Ishikawa (cell line): ENCODE results near the gene TTC3.

Experiments used
- CREB1 ChIP-seq: IDR thresholded peaks from 2 replicates; pipeline ENCODE4 v1.6.1; 2012; ENCODE audit warnings: low read depth
- EP300 ChIP-seq: IDR thresholded peaks from 2 replicates; pipeline ENCODE4 v1.6.1; 2012; ENCODE audit warnings: borderline replicate concordance
- FOXM1 ChIP-seq: IDR thresholded peaks from 2 replicates; pipeline ENCODE4 v1.6.1; 2012; ENCODE audit warnings: low read depth, borderline replicate concordance
- MAX ChIP-seq: IDR thresholded peaks from 2 replicates; pipeline ENCODE4 v1.6.1; 2012
- RAD21 ChIP-seq: IDR thresholded peaks from 2 replicates; pipeline ENCODE4 v1.6.1; 2012; ENCODE audit warnings: low read depth
- TAF1 ChIP-seq: IDR thresholded peaks from 2 replicates; pipeline ENCODE4 v1.6.1; 2012; ENCODE audit warnings: low read depth, mild to moderate bottlenecking
- TEAD4 ChIP-seq: IDR thresholded peaks from 2 replicates; pipeline ENCODE4 v1.6.1; 2012
- USF1 ChIP-seq: IDR thresholded peaks from 2 replicates; pipeline ENCODE4 v1.6.1; 2012
- YY1 ChIP-seq: IDR thresholded peaks from 2 replicates; pipeline ENCODE4 v1.6.1; 2012; ENCODE audit warnings: low read depth
- TF ChIP-seq, protein P1 (sequence below): IDR thresholded peaks from 2 replicates; pipeline ENCODE4 v1.6.1; 2012; ENCODE audit warnings: low read depth, mild to moderate bottlenecking

DNA sequence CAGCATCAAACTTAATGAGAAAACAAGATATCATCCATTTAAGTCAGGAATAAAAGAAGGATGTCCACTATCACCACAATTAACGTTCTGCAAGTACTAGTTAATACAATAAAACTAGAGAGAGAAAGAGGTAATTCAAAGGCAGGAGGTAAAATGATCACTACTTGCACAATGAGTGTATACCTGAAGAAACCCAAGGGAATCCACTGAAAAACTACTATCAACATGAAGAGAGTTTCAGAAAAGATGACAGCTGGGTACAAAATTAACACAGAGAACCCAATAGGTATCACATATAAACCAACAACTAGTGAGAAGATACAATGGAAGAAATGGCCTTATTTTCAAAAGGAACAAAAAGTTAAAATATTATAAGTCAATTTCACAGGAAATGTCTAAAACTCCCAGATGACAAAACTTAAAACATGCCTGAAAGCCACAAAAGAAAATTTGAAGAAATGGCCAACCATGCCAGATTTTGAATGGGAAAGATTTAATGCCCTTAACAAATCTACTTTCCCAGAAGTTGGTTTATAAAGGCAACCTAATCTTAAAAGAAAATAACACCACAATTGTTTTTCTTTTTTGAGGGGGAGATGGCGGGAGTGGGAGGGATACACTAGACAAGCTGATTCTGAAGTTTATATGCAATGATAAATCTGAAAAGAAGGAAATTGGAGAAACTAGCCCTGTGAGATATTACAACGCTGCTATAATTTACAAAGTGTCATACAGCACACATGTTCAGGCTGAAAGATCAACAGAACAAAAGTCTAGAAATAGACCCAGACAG lies 176.3 kb downstream of the TTC3 start:
- TF ChIP-seq EP300 (no peak), USF1 (no peak), CREB1 (no peak), MAX (no peak), FOXM1 (no peak), YY1 (no peak), TAF1 (no peak), TEAD4 (no peak), RAD21 (no peak)
- TF ChIP-seq, protein P1, sequence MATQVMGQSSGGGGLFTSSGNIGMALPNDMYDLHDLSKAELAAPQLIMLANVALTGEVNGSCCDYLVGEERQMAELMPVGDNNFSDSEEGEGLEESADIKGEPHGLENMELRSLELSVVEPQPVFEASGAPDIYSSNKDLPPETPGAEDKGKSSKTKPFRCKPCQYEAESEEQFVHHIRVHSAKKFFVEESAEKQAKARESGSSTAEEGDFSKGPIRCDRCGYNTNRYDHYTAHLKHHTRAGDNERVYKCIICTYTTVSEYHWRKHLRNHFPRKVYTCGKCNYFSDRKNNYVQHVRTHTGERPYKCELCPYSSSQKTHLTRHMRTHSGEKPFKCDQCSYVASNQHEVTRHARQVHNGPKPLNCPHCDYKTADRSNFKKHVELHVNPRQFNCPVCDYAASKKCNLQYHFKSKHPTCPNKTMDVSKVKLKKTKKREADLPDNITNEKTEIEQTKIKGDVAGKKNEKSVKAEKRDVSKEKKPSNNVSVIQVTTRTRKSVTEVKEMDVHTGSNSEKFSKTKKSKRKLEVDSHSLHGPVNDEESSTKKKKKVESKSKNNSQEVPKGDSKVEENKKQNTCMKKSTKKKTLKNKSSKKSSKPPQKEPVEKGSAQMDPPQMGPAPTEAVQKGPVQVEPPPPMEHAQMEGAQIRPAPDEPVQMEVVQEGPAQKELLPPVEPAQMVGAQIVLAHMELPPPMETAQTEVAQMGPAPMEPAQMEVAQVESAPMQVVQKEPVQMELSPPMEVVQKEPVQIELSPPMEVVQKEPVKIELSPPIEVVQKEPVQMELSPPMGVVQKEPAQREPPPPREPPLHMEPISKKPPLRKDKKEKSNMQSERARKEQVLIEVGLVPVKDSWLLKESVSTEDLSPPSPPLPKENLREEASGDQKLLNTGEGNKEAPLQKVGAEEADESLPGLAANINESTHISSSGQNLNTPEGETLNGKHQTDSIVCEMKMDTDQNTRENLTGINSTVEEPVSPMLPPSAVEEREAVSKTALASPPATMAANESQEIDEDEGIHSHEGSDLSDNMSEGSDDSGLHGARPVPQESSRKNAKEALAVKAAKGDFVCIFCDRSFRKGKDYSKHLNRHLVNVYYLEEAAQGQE = no peak
